PFSK-1 (cell line): ENCODE results near the gene KCNS1.

Source experiments
- FOXP2 ChIP-seq: optimal IDR thresholded peaks from 2 replicates; pipeline ENCODE3; 2011; ENCODE audit warnings: borderline replicate concordance, control low read depth, inconsistent platforms; ENCODE audit not compliant: insufficient read depth; ENCODE audit errors: extremely low read length, extremely low read depth
- POLR2AphosphoS5 ChIP-seq: IDR thresholded peaks from 2 replicates; pipeline ENCODE4 v1.6.1; 2012; ENCODE audit warnings: low read depth, mild to moderate bottlenecking, control low read depth, low read length, moderate library complexity
- REST ChIP-seq, 2 experiments: IDR thresholded peaks; 2 replicates each; pipeline versions ENCODE4 v1.6.1 to v1.8.0; 2011 to 2012; ENCODE audit warnings: low read depth in 2 of 2, low read length in 2 of 2, control low read depth in 1 of 2, inconsistent platforms in 1 of 2, mild to moderate bottlenecking in 1 of 2, moderate library complexity in 1 of 2; ENCODE audit not compliant: insufficient read depth in 1 of 2
- SIN3A ChIP-seq: IDR thresholded peaks from 2 replicates; pipeline ENCODE4 v1.6.1; 2012; ENCODE audit warnings: mild to moderate bottlenecking, low read length, moderate library complexity, borderline replicate concordance; ENCODE audit not compliant: insufficient read depth
- TAF1 ChIP-seq: IDR thresholded peaks from 2 replicates; pipeline ENCODE4 v1.6.1; 2012; ENCODE audit warnings: low read length, control low read depth, borderline replicate concordance; ENCODE audit not compliant: insufficient read depth

Gene KCNS1

GRCh38 chr20:45113865-45114264, 12.9 kb upstream of the KCNS1 start:
- no peak for TF ChIP-seq POLR2AphosphoS5

GRCh38 chr20:45112754-45113153, 11.8 kb upstream of the KCNS1 start:
- TF ChIP-seq SIN3A (no peak), FOXP2 (no peak), POLR2AphosphoS5 (no peak), REST (IDR thresholded peaks at IDR 0.05; ENCODE audit: insufficient read depth in 1 of 2, low read depth in 2 of 2, low read length in 2 of 2) (no peak), TAF1 (no peak)

- no peak for TF ChIP-seq FOXP2
- no peak for TF ChIP-seq SIN3A
- no peak for TF ChIP-seq REST (IDR thresholded peaks at IDR 0.05; ENCODE audit: insufficient read depth in 1 of 2, low read depth in 2 of 2, low read length in 2 of 2)
- no peak for TF ChIP-seq POLR2AphosphoS5
- no peak for TF ChIP-seq TAF1
These were observed 11.0 kb upstream of the KCNS1 start for GRCh38 chr20:45111799-45112471.

GRCh38 chr20:45111285-45111684, 10.4 kb upstream of the KCNS1 start:
- no peak for TF ChIP-seq SIN3A
- TF ChIP-seq TAF1 = no peak
- no peak for TF ChIP-seq POLR2AphosphoS5
- no peak for TF ChIP-seq REST (IDR thresholded peaks at IDR 0.05; ENCODE audit: insufficient read depth in 1 of 2, low read depth in 2 of 2, low read length in 2 of 2)
- TF ChIP-seq FOXP2 = no peak

- TF ChIP-seq TAF1 (no peak), REST (IDR thresholded peaks at IDR 0.05; ENCODE audit: insufficient read depth in 1 of 2, low read depth in 2 of 2, low read length in 2 of 2) (no peak), SIN3A (no peak), FOXP2 (no peak), POLR2AphosphoS5 (no peak)
These were observed 9.4 kb upstream of the KCNS1 start for GRCh38 chr20:45110301-45110700.
